Tibial nerve (tissue), 4 donors: ENCODE results near the gene SPATA33.

Experiments used
- EP300 ChIP-seq, 2 donors: sonication (generic); formaldehyde crosslinking; IDR thresholded peaks; one replicate each; pipeline ENCODE4 v1.6.1; 2017; ENCODE audit warnings: antibody characterized with exemption in 2 of 2, mild to moderate bottlenecking in 1 of 2
- TF ChIP-seq, protein P1 (sequence below), 5 experiments: fragments of 200-600 bp in 3 of 5; fragments of 450-650 bp in 2 of 5; sonication (generic) in 3 of 5; IDR thresholded peaks; one replicate each; pipeline ENCODE4 v1.5.1; 2016 to 2019; ENCODE audit warnings: antibody characterized with exemption in 5 of 5, mild to moderate bottlenecking in 3 of 5, moderate library complexity in 2 of 5

DNA sequence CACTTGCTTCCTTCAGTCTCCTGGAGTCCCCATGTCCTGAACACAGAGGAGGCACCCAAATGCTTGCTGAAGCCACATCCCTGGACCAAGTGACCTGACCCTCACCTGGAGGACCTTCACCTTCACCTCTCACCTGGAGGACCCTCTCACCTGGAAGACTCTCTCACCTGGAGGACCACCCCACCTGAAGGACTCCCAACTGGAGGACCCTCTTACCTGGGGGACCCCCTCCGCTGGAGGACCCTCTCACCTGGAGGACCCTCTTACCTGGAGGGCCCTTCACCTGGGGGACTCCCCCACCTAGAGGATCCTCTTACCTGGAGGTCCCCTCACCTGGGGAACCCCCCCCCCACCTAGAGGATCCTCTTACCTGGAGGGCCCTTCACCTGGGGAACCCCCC, 28.3 kb downstream of the SPATA33 start:
- TF ChIP-seq, protein P1, sequence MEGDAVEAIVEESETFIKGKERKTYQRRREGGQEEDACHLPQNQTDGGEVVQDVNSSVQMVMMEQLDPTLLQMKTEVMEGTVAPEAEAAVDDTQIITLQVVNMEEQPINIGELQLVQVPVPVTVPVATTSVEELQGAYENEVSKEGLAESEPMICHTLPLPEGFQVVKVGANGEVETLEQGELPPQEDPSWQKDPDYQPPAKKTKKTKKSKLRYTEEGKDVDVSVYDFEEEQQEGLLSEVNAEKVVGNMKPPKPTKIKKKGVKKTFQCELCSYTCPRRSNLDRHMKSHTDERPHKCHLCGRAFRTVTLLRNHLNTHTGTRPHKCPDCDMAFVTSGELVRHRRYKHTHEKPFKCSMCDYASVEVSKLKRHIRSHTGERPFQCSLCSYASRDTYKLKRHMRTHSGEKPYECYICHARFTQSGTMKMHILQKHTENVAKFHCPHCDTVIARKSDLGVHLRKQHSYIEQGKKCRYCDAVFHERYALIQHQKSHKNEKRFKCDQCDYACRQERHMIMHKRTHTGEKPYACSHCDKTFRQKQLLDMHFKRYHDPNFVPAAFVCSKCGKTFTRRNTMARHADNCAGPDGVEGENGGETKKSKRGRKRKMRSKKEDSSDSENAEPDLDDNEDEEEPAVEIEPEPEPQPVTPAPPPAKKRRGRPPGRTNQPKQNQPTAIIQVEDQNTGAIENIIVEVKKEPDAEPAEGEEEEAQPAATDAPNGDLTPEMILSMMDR (IDR thresholded peaks at IDR 0.05), result no peak
- TF ChIP-seq EP300 (IDR thresholded peaks at IDR 0.05), result no peak
